IPS-NIHi7 (cell line): Measurements from ENCODE around the gene FOXA1.

ENCODE experiments used
- DNase-seq: peaks from one replicate; pipeline ENCODE4 v3.0.0; 2012; ENCODE audit warnings: mixed read lengths; ENCODE audit errors: extremely low spot score

Gene FOXA1

DNA sequence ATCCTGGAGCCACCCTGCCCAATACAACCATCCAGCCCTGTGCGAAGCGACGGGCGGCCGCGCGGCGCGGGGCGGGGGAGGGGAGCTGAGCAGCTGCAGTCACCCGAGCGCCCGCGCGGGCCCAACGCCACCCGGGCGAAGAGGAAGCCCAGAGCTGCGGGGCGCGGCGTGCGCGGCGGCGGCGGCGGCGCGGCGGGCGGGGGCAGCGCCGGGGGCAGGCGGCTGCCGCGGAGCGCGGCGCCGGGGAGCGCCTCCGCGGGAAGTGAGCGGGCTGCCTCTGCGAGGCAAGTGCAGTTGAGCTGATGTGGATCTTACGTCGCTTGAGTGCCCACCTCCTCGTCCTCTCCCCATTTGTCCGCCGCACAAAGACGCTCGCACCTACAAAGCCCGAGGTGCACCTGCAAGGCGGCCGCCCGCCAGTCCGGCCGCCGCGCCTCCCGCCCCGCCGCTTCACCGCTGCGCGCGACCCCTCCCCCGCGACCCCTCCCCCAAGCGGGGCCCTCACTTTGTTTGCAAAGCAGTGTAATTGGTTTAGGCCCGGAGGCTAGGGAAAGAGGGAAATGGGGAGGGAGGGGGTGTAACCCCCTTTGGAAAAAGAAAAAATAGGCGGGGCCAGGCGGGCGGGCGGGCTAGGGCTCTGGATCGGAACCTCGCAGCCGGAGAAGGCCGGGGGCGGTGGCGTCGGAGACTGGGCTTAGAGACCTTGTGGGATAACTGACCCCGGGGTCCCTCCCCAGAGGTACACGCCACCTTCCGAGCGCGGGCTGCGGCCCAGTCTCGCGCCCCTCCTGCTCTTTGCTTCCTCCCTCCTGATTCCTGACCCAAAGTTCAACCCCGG, at the start of gene FOXA1, which contains the start of gene TTC6:
FOXA1 (minus strand) TSS at position 279 of the 838 bp plus-strand sequence; CDS start at position 2, 277 bp downstream.
TTC6 (plus strand) TSS at position 659 of the 838 bp plus-strand sequence. CDS start 26,436 bp downstream, outside the sequence.
- DNase-seq: no peak

DNA sequence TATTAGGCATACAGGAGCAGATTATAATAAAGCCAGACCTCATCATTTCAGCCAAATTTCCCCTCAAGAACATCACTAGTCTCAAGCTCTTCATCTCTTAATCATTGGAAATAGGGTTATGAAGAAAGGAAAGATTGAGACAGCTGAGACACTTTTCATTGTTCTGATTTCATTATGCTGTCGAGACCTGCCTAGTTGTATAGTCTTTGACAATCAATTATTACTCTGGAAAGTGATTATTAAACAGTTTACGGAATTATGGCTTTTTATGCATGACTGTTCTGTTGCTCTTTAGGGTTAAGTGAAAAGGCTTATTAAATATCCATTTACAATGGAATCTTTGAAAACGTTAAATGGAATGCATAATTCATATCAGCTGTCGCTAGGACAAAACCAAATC, 48.7 kb upstream of the FOXA1 start:
- DNase-seq: no peak

- no peak for DNase-seq
These were observed 47.1 kb upstream of the FOXA1 start for GRCh38 chr14:37642125-37642524.

DNA sequence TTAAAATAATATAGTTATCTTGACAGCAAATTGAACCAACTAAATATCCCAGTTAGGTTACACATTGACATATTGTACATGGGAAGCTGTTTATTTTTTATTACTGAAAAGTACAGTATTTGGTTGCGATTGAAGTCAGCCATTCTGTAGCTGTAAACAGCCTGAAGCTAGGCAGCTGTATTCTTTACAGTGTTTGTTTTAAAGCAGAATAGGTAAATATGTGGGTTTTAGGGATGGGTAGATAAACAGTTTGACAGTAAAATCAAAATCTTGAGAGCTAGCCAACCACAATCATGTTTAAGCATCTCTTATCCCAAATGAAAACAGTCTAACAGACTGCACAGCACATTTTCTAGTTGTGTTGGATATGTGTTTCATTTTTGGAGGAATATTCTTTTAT, 46.1 kb upstream of the FOXA1 start:
- no peak for DNase-seq

- DNase-seq: no peak
These were observed 43.5 kb upstream of the FOXA1 start for GRCh38 chr14:37638599-37638998.

GRCh38 chr14:37637341-37637740, 42.3 kb upstream of the FOXA1 start:
- DNase-seq: no peak

- no peak for DNase-seq
These were observed 30.8 kb upstream of the FOXA1 start for GRCh38 chr14:37625597-37626595.

DNA sequence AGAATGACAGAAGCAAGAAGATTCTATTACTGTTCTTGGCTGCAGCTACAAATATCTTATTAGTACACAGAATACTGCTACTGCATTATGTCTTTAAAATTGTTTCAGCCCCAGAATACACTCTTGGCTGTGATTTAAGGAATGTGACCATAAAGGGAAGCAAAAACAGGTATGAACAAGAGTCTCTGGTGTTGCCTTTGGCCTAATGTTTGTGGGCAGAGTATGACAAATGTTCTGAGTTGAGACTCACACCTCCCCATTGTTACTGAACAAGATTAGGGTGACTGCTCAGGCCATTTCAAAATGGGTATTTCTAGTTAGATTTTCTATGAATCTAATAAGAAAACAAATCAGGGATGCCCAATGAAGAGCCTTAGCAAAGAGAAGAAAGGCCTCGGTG, 28.9 kb upstream of the FOXA1 start:
- DNase-seq: no peak

GRCh38 chr14:37623426-37623951, 28.4 kb upstream of the FOXA1 start:
- DNase-seq: no peak

GRCh38 chr14:37622231-37622923, 27.3 kb upstream of the FOXA1 start:
- peak; percentile 79 for DNase-seq

GRCh38 chr14:37620856-37621255, 25.8 kb upstream of the FOXA1 start:
- DNase-seq: no peak

GRCh38 chr14:37618498-37619028, 23.5 kb upstream of the FOXA1 start:
- DNase-seq: no peak

DNA sequence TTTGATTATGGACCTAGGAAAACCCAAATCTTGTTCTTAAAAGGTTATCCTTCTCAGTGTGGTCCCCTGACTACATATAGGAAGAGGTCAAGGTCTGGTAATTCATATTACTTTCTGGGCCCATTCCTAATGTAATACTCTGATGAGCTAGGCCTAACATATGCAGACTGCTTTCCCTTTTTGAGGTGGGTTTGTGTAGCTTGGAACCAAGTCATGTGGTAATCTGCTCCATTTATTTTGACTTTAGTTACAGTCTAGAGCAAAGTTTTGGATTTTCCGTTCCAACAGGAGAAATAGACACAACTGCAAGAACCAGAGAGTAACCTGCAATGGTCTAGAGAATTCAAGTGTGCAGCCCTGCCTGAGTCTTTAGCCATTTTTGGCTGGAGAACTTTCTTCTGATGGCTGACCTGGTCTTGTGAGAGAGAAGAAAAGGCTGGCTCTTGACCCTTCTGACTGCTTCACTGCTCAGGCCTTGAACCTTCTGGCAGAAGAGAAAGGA, 22.9 kb upstream of the FOXA1 start:
- no peak for DNase-seq

- no peak for DNase-seq
These were observed 21.8 kb upstream of the FOXA1 start for GRCh38 chr14:37616853-37617252.

DNA sequence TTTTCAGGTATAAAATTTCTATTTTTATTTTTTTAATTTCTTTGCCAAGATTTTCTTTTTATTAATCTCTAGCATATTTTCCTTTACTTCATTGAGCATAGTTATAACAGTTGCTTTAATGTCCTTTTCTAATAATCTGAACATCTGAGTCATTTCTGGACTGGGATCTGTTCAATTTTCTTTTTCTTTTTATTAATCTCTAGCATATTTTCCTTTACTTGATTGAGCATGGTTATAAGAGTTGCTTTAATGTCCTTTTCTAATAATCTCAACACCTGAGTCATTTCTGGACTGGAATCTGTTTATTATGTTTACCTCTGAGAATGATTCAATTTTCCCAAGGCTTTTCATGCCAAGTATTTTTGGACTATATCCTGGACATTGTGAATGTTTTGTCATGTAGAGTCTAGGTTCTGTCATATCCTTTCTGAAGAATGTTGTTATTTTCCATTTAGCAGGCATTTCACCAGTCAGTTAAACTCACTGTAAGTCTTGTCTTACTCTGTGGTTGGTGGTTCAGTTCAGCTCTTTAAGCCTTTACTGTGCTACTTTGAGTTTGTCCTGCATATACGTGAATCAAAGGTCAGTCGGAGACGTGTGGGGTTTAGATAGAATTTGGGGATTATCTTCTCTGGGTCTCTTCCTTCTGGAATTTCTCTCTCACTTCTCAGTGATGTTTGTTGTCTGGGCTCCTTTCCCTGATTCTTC, 20.7 kb upstream of the FOXA1 start:
- DNase-seq: no peak

DNA sequence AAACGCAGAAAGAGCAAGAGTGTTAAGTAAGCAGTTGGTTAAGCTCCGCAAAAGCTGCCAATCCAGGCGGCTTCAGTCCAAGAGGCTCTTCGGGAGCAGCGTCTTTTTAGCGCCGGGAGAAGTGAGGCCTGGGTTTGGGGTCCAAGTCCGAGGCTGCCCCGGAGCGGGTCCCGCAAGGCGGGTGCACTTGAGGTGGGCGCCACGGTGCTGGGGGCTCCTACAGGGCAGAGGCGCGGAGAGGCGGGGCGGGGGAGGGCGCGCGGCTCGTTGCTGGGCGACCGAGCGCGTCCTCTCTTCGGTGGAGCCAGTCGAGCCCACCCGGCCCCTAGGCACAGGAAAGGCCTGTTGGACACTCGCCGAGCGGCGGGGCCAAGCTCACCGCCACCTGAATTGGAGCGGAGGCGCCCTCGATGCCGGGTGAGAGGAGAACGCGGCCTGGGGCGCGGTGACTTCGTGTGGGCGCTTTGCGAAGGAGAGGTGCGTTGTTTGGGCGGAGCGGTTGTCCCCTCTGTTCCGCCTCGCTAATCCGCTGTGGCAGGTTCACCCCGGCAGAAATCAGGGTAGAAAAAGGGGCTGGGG, 16.0 kb upstream of the FOXA1 start:
- DNase-seq: no peak

- DNase-seq: no peak
These were observed 13.6 kb upstream of the FOXA1 start for GRCh38 chr14:37608649-37609048.

- DNase-seq: no peak
These were observed 11.6 kb upstream of the FOXA1 start for GRCh38 chr14:37606678-37607077.

- no peak for DNase-seq
These were observed 8.7 kb upstream of the FOXA1 start for GRCh38 chr14:37603688-37604251.
